ENCODE measurements around the gene ZBTB7B.

ZBTB7B gene

DNA sequence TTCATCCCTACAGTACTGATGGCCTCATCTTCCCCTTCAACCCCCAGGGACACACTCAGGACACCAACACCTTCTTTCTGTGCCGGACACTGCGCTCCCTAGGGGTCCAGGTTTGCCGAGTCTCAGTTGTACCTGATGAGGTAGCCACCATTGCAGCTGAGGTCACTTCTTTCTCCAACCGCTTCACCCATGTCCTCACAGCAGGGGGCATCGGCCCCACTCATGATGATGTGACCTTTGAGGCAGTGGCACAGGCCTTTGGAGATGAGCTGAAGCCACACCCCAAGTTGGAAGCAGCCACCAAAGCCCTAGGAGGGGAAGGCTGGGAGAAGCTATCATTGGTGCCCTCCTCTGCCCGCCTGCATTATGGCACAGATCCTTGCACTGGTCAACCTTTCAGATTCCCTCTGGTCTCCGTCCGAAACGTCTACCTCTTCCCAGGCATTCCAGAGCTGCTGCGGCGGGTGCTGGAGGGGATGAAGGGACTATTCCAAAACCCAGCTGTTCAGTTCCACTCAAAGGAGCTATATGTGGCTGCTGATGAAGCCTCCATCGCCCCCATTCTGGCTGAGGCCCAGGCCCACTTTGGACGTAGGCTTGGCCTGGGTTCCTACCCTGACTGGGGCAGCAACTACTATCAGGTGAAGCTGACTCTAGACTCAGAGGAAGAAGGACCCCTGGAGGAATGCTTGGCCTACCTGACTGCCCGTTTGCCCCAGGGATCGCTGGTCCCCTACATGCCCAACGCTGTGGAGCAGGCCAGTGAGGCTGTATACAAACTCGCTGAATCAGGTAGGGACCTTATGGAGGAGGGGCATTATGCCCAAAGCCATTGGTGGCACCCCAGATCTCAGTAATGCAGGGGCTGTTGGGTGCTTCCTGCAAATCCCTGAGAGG lies 14.3 kb upstream of the ZBTB7B start:
- H3K4me3 ChIP-seq (replicated peaks; ENCODE audit: low read depth, low read length), result no peak overlapping the region
- no peak for TF ChIP-seq CTCF (IDR thresholded peaks at IDR 0.05; ENCODE audit: low read depth, low read length, missing control alignments)
- no peak for DNase-seq (ENCODE audit: extremely low read depth, low read depth)

DNA sequence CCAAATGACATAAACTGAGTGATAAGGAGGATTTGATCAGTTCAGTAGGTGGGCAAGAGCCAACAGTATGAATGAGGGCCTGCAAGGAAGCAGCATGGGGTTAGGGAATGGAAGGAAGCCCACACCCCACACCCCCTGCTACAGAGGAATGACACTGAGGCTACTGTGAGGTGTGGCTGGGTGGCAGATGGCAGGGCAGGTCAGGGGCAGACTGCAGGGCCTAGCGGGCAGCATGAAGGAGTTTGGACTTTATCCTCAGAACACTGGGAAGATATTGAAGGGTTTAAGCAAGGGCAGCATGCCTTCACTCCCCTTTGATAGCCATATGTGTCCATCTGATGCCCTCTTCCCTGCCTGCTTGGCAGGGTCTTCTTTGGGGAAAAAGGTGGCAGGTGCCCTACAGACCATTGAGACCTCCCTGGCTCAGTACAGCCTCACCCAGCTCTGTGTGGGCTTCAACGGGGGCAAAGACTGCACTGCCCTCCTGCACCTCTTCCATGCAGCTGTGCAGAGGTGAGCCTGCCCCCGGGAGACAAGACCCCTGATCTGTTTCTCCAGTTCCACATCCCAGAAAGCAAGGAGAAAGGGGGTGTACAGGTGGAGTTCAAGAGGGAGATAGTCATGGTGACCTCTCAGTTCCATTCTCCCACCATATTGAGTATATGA lies 13.3 kb upstream of the ZBTB7B start:
- no peak overlapping the region for H3K4me3 ChIP-seq (replicated peaks; ENCODE audit: low read depth, low read length)
- TF ChIP-seq CTCF (IDR thresholded peaks at IDR 0.05; ENCODE audit: low read depth, low read length, missing control alignments), result no peak
- DNase-seq (ENCODE audit: extremely low read depth, low read depth), result no peak

- no peak for TF ChIP-seq CTCF (IDR thresholded peaks at IDR 0.05; ENCODE audit: low read depth, low read length, missing control alignments)
- no peak overlapping the region for H3K4me3 ChIP-seq (replicated peaks; ENCODE audit: low read depth, low read length)
- no peak for DNase-seq (ENCODE audit: extremely low read depth, low read depth)
Measured at GRCh38 chr1:154990276-154990675, 12.3 kb upstream of the ZBTB7B start.

GRCh38 chr1:154992721-154993571 lies 9.7 kb upstream of the ZBTB7B start:
- peak; percentile 20 for TF ChIP-seq CTCF (IDR thresholded peaks at IDR 0.05; ENCODE audit: low read depth, low read length, missing control alignments)
- no peak for DNase-seq (ENCODE audit: extremely low read depth, low read depth)
- H3K4me3 ChIP-seq (replicated peaks; ENCODE audit: low read depth, low read length), result no peak overlapping the region

DNA sequence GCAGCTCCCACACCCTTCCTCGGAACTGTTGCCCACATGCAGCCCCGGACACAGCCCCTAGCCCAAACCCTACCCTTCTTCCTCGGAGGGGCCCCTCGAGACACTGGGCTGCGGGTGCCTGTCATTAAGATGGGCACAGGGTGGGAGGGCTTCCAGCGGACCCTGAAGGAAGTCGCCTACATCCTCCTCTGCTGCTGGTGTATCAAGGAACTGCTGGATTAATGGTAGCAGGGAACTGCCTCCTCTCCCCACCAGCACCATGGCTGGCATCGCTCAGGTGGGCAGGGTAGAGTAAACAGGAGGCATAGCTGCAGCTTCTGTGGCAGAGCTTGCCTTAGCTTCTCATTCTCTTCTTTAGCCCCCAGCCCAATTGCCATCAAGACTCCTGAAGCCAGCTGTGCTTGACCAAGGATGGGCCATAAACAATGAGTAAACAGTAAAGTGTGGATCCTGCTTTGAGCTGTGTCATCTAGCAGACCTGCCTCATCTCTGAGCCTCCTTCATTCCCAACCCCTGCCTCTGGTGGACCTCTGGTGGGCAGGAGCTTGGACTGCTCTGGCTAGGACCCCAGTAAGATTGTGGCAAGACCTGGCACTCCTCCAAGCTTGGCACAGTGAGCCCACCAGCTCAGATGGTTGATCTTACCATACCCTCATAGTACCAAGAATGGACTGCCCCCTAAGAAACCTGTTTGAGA lies 8.9 kb upstream of the ZBTB7B start, which contains the start of gene LENEP:
Gene LENEP (plus strand): TSS at position 15 of the 697 bp plus-strand sequence. CDS start 22 bp downstream, at position 37.
- DNase-seq (ENCODE audit: extremely low read depth, low read depth), result no peak
- no peak within 1 kb of the TSS for H3K4me3 ChIP-seq (replicated peaks; ENCODE audit: low read depth, low read length)
- no peak for TF ChIP-seq CTCF (IDR thresholded peaks at IDR 0.05; ENCODE audit: low read depth, low read length, missing control alignments)

DNA sequence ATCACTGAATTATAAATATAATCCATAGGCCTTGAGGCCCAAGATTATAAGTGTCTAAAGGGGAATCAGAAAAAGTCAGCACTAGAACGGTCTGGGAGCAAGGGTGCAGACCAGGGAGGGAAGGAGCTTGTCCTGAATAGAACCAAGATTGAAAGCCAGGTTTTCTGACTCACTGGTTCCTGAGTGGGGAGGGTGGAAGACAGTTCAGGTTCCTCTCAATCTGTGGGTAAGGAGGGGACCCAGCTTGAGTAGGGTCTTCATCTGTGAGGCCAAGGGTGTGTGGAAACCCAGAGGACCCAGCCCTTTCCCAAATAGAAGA lies 8.4 kb upstream of the ZBTB7B start:
- no peak overlapping the region for H3K4me3 ChIP-seq (replicated peaks; ENCODE audit: low read depth, low read length)
- DNase-seq (ENCODE audit: extremely low read depth, low read depth), result no peak
- no peak for TF ChIP-seq CTCF (IDR thresholded peaks at IDR 0.05; ENCODE audit: low read depth, low read length, missing control alignments)

Data from HFF-Myc (cell line).